Central memory CD4-positive, alpha-beta T cell (primary cell): ENCODE results near the gene DCANP1.
"Not testable (repeated sequence)": the region's sequence is repeated elsewhere in the genome, so short reads cannot be mapped to it uniquely, and the experiment has no call there.

ENCODE experiments used
- DNase-seq: peaks from one replicate; pipeline ENCODE4 v3.0.0; 2022
- total RNA-seq, 3 experiments: gene quantifications; one replicate each; lab custom pipeline; 2026; lab: John Stamatoyannopoulos, UW

Gene DCANP1, protein sequence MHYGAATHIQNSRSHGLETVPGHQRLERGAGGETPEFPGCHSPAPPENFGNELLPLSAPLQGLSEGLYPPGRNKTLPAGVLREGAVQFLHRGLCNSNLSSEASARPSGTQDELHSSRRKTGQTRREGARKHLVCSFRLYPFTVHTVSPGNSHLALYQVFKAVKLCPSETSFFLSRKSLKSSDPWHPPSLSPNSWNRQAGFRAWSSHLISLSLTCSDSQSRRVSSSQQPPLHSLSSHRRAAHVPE
- 0 reads per million in 3 experiments for total RNA-seq

DNA sequence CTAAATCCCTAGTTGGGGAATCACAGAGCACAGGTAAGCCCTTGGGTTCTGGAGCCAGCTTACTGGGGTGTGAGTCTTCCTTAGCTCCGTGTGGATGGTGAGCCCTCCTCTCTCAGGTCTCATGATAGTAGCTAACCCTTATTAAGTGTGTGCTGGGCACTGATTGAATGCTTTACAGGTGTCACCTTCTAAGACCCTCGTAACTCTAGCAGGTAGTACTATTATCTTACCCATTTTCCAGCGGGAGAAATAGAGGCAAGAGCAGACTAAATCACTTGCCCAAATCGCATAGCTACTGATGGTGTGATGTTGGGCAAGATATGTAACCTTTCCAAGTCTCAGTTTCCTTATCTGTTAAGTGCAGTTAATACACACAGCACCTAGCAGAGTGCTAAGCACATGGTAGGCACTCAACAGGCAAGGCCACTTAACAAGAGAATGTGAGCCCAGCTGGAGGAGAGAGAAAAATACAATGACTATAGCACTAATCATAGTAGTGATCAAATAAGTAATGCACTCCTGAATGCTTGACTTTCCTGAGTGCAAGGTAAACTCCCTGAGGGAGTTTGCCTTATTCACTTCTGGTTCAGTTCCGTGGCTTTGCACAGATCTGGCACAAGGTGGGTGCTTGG is at the start of gene DCANP1:
Gene DCANP1 (minus strand): TSS at position 51 of the 632 bp plus-strand sequence. CDS start 240 bp downstream, outside the sequence.
- DNase-seq: no peak

DNA sequence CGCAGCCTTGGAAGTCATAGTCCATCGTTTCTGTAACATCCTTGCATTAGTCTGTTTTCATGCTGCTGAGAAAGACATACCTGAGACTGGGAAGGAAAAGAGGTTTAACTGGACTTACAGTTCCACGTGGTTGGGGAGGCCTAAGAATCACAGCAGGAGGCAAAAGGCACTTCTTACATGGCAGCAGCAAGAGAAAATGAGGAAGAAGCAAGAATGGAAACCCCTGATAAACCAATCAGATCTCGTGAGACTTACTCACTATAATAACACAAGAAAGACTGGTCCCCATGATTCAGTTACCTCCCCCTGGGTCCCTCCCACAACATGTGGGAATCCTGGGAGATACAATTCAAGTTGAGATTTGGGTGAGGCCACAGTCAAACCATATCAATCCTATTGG is 48.4 kb upstream of the DCANP1 start:
- not testable (repeated sequence) for DNase-seq

DNA sequence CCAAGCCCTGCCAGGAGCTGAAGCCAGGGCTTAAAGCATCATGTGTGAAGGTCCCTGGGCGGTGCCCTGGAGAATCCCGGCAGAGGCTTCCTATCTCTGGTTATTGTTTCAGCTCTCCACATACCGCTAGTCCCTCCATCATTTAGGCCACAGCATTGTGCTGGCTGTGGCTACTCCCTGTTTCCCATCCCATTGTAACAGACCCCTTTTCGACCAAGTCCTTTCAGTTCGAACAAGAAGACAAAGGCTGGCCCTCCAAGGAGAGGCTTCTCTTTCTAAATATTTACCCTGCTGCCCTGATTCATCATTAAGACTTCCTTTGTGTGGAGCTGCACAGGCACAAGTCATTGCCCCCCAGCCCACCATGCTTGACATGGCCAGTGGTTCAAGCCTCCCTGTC is 47.0 kb upstream of the DCANP1 start:
- DNase-seq: no peak

DNA sequence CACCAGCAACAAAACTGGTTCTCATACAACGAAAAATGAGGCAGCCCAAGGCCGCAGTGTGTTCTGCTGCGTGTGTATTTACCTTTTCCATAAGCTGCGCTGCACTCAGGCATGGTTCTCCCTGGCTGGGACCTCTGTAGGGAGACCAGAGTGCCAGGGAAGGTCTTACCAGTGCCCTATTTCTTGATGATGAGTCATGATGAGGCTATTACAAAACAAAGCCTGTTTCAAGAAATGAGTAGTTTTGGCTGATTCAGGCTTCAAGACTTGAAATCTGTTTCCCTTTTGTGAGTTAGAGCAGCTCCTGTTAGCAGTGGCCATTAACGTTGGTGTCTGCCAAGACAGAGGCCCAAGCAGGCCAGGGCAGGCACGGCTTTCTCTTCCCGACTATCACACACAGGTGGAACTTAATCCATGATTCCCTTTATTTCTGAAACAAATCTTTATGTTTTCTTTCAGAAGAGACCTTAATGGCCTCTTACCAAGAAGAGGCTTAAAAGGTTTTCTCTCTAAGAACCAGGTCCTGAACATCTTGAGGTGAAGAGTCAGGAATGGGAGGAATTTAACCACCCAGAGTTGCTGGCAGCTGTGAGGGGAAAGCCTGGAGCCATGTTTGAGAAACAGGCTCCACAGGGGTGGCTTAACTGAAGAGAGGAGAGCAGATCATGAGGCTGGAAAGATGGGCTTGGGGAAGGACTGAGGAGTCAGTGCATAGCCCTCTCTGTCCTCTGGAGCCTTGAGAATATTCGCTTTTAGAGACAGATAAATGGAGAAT is 46.4 kb upstream of the DCANP1 start:
- no peak for DNase-seq

DNA sequence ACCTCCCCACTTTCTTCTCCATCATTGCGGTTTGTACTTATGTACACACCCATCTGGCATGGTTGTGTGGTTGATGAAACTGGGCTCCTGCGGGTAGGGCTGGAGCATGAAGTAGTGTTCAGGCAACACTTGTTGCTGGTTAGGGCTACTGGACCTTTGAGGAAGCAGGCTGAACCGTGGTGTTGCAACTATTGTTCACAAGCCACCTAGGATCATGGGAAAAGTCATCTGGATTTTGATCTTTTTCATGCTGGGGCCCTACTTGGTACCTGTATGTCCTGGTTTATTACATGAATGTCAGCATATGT is 45.1 kb upstream of the DCANP1 start:
- DNase-seq: no peak

DNA sequence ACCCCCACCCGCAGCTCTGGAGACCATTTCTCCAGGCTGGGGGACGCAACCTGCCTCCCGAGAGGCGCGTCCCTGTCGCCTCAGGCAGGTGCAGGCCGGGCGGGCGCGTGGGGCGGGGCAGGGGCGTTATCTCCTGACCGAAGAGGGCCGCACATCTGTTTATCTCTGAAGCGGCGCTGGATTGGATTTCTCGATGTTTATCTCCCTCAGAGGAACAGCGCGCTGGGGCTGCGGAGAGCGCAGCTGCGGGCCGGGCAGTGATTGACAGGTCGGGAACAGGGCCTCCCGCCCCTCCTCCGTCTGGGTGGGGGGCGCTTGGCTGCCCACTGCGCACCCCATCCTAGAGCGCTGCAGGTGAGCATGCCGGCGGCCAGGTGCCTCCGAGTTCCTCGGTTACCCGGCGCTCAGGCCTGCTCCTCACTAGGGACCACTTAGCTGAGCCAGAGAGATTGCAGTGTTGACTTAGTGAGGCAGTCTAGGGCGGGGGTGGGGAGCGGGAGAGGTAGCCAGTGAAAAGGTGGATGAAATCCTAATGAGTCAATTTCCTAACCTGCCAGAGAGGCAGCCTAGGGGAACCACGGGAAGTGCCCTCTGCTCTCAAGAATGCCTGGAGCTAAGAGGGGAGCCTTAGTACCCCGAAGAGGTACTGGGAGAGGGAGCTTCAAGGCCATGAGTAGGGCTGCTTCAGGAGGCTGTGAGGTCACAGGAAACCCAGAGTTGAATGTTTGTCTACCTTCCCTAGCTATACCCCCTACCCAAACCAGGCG is 44.6 kb upstream of the DCANP1 start:
- no peak for DNase-seq

DNA sequence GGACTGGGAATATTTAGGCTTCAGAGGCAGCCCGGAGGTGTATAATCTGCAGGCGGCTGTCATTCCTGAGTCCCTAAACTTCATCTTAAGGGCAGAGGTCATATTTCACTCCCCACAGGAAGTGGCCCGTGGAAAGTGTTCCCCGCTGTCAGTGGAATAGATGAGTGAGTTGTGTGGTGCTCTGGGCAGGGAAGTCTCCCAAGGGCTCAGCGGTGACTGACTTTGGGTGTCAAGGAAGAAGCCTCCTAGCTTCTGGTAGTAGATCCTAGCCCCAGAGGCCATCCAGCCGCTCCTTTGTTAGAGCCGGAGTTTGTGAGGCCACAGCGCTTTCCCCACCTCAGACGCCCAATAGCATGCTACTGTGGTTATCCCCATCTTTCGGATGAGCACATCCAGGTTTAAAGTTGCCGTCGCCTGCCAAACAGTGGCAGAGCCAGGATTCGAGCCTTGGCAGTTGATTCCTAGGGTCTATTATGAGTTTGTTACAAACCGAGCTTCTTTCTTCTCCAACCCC is 43.9 kb upstream of the DCANP1 start:
- no peak for DNase-seq

DNA sequence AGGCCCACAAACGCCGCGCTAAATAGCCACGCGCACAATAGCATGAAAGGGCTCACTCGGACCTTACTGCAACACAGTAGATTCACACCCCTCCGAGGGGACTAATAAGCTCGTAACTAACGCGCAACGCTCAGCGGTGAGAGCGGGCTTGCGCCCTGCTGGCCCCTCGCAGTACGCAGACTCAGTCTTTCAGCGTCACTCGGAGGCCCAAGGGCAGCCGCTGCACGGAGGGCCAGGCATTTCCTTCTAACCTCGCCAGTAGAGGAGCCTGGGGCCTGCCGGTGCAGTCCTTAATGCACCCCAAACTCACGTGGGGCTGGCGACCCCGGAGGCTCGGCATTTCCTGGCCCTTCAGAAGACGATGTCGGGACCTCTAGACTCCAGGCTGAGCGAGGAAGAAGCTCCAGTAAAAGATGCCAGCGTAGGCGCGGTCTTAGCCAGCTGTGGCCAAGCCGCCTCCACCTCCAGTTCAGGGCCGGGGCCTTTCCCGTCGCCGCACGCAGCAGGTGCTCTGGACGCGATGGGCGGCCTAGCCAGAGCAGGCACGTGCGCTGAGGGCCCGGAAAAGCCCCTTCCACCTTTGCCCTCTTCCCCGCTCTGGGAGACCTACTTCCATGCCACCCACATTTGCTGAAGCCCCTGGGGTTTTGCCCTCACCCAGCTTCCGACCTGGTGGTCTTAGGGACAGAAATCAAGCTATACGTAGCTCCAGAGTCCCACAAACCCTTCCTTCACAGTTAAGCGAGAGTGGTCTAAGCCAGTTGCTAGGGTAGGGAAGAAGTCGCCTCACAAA is 43.3 kb upstream of the DCANP1 start:
- no peak for DNase-seq

DNA sequence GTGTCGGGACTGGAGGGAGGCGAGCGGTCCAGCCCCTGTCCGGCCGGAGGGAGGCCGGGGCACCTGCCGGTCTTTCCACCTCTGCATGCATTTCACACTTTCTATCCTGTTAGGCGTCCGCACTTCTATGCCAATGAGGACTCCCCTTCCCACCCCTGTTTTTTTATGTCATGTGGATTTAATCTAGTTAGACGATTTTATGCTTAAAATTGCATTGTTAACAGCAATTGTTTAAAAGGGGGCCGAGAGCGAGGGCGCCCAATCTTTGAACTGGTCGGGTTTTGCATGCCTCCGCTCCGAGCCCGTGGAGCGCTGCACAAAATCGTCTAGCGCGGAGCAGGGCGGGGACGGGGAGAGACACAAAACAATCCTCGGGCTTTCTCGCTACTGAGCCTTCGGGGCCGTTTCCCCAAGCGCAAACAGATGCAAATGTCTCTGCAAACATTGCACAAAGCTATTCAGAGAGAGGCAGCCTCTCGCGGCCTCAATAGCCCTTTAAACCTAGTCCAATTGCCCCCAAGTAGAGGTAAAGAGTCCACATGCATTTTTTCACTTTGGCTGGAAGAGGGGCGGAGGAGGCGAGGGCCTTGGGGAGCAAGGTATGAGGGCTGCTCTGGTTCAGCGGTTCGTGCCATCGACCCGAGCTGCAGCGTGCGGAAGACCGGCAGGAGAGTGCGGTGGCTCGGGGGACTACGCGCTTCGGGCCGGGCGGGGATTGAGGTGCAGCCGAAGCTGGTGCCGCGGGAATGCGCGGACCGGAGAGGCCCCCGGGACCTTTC is 42.5 kb upstream of the DCANP1 start:
- DNase-seq: no peak

DNA sequence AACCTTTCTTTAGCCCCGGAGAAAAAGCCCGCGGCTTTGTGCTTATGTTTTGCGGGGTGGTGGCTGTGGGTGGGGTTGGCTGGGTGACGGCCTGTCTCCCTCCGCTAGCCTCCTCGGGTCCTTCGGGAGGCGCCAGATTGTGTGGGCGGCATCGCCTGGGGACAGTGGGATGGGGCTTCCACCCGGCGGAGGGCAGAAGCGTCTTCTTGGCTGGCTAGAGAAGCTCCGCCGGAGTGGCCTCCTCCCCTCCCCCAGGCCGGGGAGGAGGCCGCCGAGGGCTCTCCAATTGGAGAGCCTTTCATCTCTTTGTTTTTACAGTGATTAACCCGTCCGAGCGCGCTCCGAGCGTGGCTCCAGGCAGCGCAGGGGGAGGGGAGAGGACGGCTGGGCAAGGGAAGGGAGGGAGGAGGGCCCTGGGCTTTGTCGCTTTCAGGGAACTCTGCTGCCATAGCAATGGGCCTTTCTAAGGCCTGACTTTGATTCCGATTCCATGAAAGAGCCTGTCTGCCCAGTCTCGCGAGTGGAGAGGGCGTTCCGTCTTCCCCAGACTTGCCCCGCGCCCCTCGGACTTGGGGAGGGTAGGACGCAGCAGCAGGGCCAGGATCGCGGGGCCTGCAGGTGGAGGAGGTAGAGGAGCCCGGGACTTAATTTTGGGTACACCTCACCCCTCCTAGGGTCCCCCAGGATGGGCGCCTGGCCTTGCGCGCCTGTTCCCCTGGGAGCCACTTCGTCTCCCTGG is 41.7 kb upstream of the DCANP1 start:
- DNase-seq: no peak

DNA sequence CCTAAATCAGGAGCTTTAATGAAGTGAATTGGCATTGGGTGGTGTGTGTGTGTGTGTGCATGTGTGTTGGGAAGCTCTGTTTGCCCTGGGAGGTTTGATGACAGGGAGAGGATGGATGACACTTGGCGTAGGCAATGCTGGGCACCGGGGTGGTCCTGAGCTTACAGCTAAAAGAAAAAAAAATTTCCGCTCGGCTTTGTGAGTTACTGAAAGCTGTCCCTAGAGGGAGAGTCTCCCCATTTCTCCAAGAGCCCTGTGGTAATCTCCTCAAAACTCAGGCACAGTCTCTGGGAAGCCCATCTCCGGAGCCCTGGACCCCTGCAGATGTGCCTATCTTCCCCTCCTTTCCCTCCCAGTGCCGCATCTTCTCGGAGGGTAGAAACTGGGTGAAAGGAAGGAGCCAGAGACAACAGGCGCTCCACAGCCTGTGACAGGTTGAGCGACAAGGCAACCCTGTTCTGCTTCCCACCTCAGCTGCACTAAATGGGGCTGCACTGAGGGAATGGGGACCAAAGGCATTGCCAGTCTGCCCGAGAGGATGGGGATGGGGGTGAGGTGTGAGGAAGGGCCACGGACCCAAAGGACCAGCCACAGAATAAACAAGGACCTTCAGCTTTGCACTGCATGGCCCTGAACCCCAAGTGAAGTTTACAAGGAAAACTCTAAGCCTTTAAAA is 40.8 kb upstream of the DCANP1 start:
- DNase-seq: no peak

DNA sequence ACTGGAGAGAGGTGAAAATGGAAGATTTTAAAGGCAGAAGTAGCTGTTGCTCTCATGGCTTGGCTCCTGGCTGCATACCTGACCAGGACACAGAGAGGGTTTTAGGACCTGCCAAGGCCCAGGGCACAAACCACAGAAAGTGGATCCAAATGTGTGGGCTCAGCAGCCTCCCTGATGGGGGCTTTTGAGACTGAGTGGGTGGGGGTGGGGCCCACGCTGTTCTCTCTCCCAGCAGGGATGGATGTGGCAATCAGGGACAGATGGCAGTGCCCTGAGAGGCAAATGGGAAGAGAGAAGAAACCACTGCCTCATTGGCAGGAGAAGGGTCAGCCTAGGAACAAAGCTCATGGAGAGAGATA is 39.9 kb upstream of the DCANP1 start:
- no peak for DNase-seq

DNA sequence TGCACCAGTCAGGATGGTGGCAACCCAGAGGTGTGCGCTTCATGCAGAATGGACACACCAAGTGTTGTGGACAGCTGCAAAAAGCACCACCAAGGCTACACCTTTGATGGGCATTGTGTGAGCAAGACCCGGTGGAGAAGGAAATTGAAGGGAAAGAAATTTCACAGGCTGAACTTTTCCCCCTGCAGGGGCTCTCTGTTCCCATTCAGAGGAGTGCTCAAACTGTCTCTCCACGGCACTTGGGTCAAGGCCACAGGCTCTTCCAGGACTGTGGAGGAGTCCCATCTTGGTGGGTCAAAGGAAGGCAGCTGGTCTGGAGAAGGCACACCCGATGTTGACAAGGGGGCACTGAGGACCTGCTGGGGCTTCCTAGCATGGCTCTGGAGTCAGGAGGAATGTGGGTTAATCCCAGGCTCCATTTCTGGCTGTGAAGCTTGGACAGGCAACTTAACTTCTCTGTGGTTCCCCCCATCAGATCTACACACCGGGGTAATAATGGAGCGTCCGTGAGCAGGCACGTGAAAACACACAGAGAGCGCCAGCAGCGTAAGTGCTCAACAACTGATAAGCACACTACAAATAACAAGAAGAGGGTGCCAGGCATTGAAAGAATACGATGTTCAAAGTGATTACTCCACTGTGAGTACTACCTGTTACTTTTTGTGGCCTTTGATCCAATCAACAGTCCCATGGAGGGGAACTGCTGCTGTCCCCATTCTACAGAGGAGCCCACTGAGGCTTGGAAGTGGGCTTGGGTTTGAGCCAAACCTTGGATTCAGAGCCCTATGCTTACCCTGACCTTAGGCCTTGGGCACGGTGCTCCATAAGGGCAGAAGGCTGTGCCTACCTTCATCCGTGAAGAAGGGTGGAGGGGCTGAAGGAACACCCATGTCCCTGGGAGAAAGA is 39.2 kb upstream of the DCANP1 start:
- no peak for DNase-seq

DNA sequence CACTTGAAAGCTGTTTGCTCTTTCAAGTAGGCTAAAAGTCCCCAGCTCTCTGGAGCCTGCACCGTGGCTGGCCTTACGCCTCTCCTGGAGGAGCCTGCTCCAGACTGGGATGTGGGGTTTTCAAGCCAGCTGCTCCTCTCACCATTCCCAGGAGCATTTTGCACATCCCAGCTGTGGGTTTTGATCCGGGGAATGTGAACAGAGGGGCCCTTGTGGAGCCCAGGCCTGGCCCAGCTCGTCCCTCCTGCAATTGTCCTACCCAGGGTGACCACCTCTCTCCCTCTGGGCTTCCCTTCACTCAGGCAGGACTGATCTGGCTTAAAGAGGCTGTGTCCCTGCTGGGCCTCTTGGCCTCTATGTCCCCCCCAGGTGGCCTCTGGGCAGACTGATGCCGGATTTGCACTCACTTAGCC is 37.5 kb upstream of the DCANP1 start:
- no peak for DNase-seq

DNA sequence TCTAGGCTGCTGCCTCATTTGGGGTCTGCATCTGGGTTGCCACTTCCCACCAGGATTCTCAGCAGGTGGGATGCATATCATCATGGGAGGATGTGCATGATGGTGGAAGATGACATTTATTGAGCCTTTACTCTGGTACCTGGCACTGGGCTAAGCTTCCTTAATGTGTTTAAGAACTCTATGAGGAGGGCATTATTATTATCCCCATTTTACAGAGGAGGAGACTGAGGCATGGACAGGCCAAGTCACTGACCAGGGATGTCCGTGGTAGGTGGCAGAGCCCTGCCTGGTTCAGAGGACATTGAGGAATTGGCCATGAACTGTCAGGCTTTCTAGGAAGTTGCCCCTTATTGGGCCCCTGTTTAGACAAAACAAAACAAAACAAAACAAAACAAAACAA is 36.1 kb upstream of the DCANP1 start:
- DNase-seq: no peak

DNA sequence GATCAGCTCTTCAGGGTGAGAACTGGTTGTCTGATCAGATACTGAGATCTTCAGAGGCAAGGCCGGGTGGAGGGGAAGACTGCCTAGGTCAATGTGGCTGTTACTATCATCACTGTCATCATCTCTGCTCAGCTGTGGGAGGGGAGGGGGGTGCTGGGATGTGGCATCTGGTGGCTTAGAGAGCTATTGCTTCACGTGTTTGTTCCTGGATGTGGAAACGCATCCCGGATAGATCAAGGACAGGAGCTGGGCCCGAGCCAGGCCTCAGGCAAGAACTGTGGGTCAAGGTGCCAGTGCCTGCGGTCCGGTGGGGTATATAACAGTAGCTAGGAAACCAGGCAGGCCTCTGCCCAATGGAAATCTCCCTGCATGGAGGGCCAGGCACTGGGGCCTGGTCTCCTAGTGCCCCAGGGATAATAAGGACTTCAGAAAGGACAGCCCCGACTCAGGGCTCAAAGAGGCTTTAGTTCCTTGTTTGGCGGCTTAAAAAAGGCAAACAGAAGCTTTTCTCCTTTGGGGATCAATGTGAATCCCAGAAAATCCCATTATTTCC is 35.3 kb upstream of the DCANP1 start:
- no peak for DNase-seq

DNA sequence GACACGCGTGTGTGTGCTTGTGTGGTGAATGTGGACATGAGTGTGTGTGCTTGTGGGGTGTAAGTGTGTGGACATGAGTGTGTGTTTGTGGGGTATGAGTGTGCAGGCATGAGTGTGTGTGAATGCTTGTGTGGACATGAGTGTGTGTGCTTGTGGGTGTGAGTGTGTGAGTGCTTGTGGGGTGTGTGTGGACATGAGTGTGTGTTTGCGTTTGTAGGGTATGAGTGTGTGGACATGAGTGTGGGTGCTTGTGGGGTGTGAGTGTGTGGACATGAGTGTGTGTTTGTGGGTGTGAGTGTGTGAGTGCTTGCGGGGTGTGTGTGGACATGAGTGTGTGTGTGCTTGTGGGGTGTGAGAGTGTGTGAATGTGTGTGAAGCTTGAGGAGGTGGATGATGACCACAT is 34.8 kb upstream of the DCANP1 start:
- DNase-seq: no peak

DNA sequence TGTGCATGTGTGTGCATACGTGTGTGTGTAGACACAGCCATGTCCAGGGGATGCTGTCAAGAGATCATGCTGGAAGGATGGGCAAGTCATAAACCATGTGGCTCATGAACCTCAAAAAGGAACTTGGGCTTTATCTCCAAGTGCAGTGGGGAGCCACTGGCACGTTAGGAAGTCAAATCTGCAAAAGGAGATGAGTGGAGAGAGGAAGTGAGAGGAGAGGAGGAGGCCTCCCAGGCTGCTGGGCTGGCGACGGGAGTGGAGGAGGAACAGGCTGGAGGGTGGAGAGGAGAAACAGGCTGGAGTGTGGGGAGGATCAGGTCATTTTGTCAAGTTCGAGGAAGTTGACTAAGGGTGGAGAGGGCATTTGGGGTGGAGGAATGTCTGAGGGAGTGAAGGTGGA is 34.2 kb upstream of the DCANP1 start:
- DNase-seq: no peak

DNA sequence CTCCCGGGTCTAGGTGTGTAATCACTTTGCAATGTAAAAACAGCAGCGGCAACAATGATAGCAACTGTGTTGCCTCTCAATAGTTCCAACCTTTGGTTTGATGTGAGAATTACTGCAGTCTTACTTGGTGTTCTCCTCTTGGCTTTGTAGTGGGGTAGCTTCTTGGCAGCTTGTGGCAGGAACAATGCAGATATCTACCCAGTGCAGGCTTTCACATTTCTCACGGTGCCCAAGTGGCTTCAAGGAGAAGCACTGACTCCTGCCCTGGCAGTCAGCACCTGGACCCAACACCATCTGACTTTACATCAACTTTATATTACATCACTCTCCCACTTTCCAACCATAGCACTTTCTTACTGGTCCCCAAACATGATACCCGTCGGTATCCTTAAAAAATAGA is 33.4 kb upstream of the DCANP1 start:
- DNase-seq: no peak
